IMR-90 (cell line): Measurements from ENCODE around the gene SEC11C. TPM values are rescaled to one million over a fixed set of nuclear protein-coding genes. Genes with fewer than 3 reads are reported as not detected.

Experiments used
- ATAC-seq: fragments of 200-7000 bp; cut with Tn5 transposase; 2 replicates; pipeline ENCODE4 v1.9.1; 2020; ENCODE audit warnings: low read depth, mild to moderate bottlenecking, moderate library complexity
- BruUV-seq: library from RNA; stranded (reverse); fragments of 400-500 nt; replicated peaks from 2 replicates; lab custom pipeline; 2021; lab: Mats Ljungman, UMichigan
- CTCF ChIA-PET: fragments of 300-600 bp; formaldehyde crosslinking; extraction: SDS; loops from one replicate; lab custom pipeline; 2021; ENCODE audit warnings: antibody characterized with exemption; lab: Yijun Ruan, JAX
- POLR2A ChIA-PET: fragments of 300-600 bp; sonication (Branson Sonifier 250); formaldehyde crosslinking; loops from one replicate; lab custom pipeline; 2022; ENCODE audit warnings: antibody characterized with exemption; ENCODE audit not compliant: unreplicated experiment; lab: Charles Lee
- DNase-seq: peaks from one replicate; pipeline ENCODE4 v3.0.0; 2013
- H2AFZ ChIP-seq: replicated peaks from 2 replicates; pipeline ENCODE3; 2013; ENCODE audit warnings: low read length, mild to moderate bottlenecking; ENCODE audit not compliant: poor library complexity
- H2AK5ac ChIP-seq: 2 replicates; pipeline ENCODE4 v1.6.1; 2013; ENCODE audit warnings: low read depth, low read length, inconsistent platforms
- H2AK9ac ChIP-seq: replicated peaks from 2 replicates; pipeline ENCODE3; 2013; ENCODE audit warnings: mild to moderate bottlenecking, low read depth, low read length, moderate library complexity; ENCODE audit not compliant: poor library complexity
- H2BK120ac ChIP-seq: 2 replicates; pipeline ENCODE4 v1.6.1; 2013; ENCODE audit warnings: low read depth, low read length, inconsistent platforms
- H2BK15ac ChIP-seq: 3 replicates; pipeline ENCODE4 v1.6.1; 2013; ENCODE audit warnings: low read depth, low read length, inconsistent platforms
- H2BK20ac ChIP-seq: 2 replicates; pipeline ENCODE4 v1.6.1; 2013; ENCODE audit warnings: low read depth, mild to moderate bottlenecking, inconsistent platforms, low read length, moderate library complexity
- H2BK5ac ChIP-seq: 2 replicates; pipeline ENCODE4 v1.6.1; 2013; ENCODE audit warnings: mild to moderate bottlenecking, low read depth, low read length, inconsistent platforms; ENCODE audit not compliant: poor library complexity, severe bottlenecking
- H3K14ac ChIP-seq: replicated peaks from 2 replicates; pipeline ENCODE4 v1.6.1; 2013; ENCODE audit warnings: low read depth, low read length, inconsistent platforms
- H3K18ac ChIP-seq: 2 replicates; pipeline ENCODE4 v1.6.1; 2013; ENCODE audit warnings: low read depth, low read length, control low read depth
- H3K23ac ChIP-seq: 2 replicates; pipeline ENCODE4 v1.6.1; 2013; ENCODE audit warnings: low read depth, low read length, inconsistent platforms
- H3K27ac ChIP-seq: 2 replicates; pipeline ENCODE4 v1.5.1; 2013; ENCODE audit warnings: mild to moderate bottlenecking, control low read depth, low read length; ENCODE audit not compliant: insufficient read depth
- H3K27me3 ChIP-seq: 2 replicates; pipeline ENCODE4 v1.6.1; 2013; ENCODE audit warnings: low read length; ENCODE audit not compliant: control insufficient read depth, insufficient read depth
- H3K36me3 ChIP-seq: 2 replicates; pipeline ENCODE4 v1.6.1; 2013; ENCODE audit warnings: low read length, mixed read lengths; ENCODE audit not compliant: control insufficient read depth, insufficient read depth
- H3K4ac ChIP-seq: 2 replicates; pipeline ENCODE4 v1.6.1; 2013; ENCODE audit warnings: low read depth, low read length, inconsistent platforms
- H3K4me1 ChIP-seq: 2 replicates; pipeline ENCODE4 v1.6.1; 2013; ENCODE audit warnings: low read length, mixed read lengths; ENCODE audit not compliant: control insufficient read depth, insufficient read depth
- H3K4me2 ChIP-seq: 2 replicates; pipeline ENCODE4 v1.6.1; 2013; ENCODE audit warnings: low read depth, mild to moderate bottlenecking, control low read depth, low read length, moderate library complexity
- H3K4me3 ChIP-seq: 2 replicates; pipeline ENCODE4 v1.5.1; 2013; ENCODE audit warnings: low read depth, mild to moderate bottlenecking, control low read depth, low read length, moderate library complexity; ENCODE audit not compliant: insufficient read depth
- H3K56ac ChIP-seq: 2 replicates; pipeline ENCODE4 v1.6.1; 2013; ENCODE audit warnings: low read length, inconsistent platforms; ENCODE audit not compliant: insufficient read depth; ENCODE audit errors: extremely low read depth
- H3K79me1 ChIP-seq, 2 experiments: 2 replicates each; pipeline ENCODE4 v1.6.1; 2013; ENCODE audit warnings: low read length in 2 of 2, inconsistent platforms in 1 of 2, low read depth in 1 of 2
- H3K9ac ChIP-seq: 2 replicates; pipeline ENCODE4 v1.6.1; 2013; ENCODE audit warnings: low read depth, low read length, control low read depth
- H3K9me1 ChIP-seq: 2 replicates; pipeline ENCODE4 v1.6.1; 2013; ENCODE audit warnings: low read length, inconsistent platforms; ENCODE audit not compliant: insufficient read depth
- H3K9me3 ChIP-seq: 2 replicates; pipeline ENCODE4 v1.6.1; 2013; ENCODE audit warnings: low read length; ENCODE audit not compliant: control insufficient read depth, insufficient read depth
- H4K20me1 ChIP-seq: 2 replicates; pipeline ENCODE4 v1.6.1; 2013; ENCODE audit warnings: low read length, inconsistent platforms; ENCODE audit not compliant: insufficient read depth
- H4K5ac ChIP-seq: 2 replicates; pipeline ENCODE4 v1.6.1; 2013; ENCODE audit warnings: mild to moderate bottlenecking, low read depth, low read length, control low read depth
- H4K8ac ChIP-seq, 2 experiments: 2 replicates each; pipeline ENCODE4 v1.6.1; 2013; ENCODE audit warnings: low read depth in 2 of 2, low read length in 2 of 2, control low read depth in 1 of 2, inconsistent platforms in 1 of 2
- H4K91ac ChIP-seq: 2 replicates; pipeline ENCODE4 v1.6.1; 2013; ENCODE audit warnings: low read depth, low read length, inconsistent platforms; ENCODE audit not compliant: insufficient read depth
- BHLHE40 ChIP-seq: fragments of 150-350 bp; IDR thresholded peaks from 2 replicates; pipeline ENCODE4 v1.6.1; 2016; ENCODE audit warnings: mild to moderate bottlenecking, low read depth, low read length
- CEBPB ChIP-seq: IDR thresholded peaks from 2 replicates; pipeline ENCODE4 v1.6.1; 2012; ENCODE audit warnings: low read depth, low read length, improper control_type of control experiment
- MAFK ChIP-seq: IDR thresholded peaks from 2 replicates; pipeline ENCODE4 v1.6.1; 2012; ENCODE audit warnings: low read depth, low read length, improper control_type of control experiment
- MAZ ChIP-seq: IDR thresholded peaks from 2 replicates; pipeline ENCODE4 v1.6.1; 2012; ENCODE audit warnings: low read depth, mild to moderate bottlenecking, low read length, improper control_type of control experiment, moderate library complexity, borderline replicate concordance
- WGBS, 2 experiments: methylation state at CpG; one replicate each; pipeline versions ENCODE4 v1.1.5 to v1.1.7; 2013; ENCODE audit warnings: missing lambda C conversion rate in 2 of 2; ENCODE audit not compliant: insufficient read length in 1 of 2; ENCODE audit errors: extremely low coverage in 2 of 2; 5-methylcytosine and 5-hydroxymethylcytosine counted together
- dilution Hi-C: fragments of 300-500 bp; cut with HindIII; formaldehyde crosslinking; loops from one replicate; pipeline ENCODE4 v1.14.3; 2018; ENCODE audit warnings: low sequenced_read_pairs; ENCODE audit not compliant: unreplicated experiment
- in situ Hi-C: fragments of 300-500 bp; cut with MboI; formaldehyde crosslinking; loops from 3 replicates; pipeline ENCODE4 v1.14.3; 2019; ENCODE audit warnings: low sequenced_read_pairs, inconsistent platforms, mixed read lengths
- intact Hi-C: fragments of 100-400 bp; cut with micrococcal nuclease; formaldehyde crosslinking; loops from 2 replicates; pipeline ENCODE4 v1.10.0; 2022
- polyA plus RNA-seq, 3 experiments: library from polyadenylated mRNA; depleted of rRNA; stranded (reverse); fragments of >200 nt; gene quantifications; 2 replicates each; pipeline ENCODE4 v1.2.3, GENCODE V29; 2012; ENCODE audit warnings: low replicate concordance in 1 of 3
- total RNA-seq: library from RNA; depleted of rRNA; stranded (reverse); fragments of >200 nt; gene quantifications from 2 replicates; pipeline ENCODE4 v1.2.3, GENCODE V29; 2012
- TF ChIP-seq, protein P1 (sequence below): fragments of 150-350 bp; IDR thresholded peaks from 2 replicates; pipeline ENCODE4 v1.6.1; 2016; ENCODE audit warnings: low read depth, mild to moderate bottlenecking, low read length, moderate library complexity, borderline replicate concordance

Gene SEC11C
- total and polyA plus RNA-seq, 2 of the 4 experiments (the other 2 are of a cell fraction), result 10.6 to 11.9 TPM

GRCh38 chr18:59156316-59156715, 16.6 kb downstream of the SEC11C start:
- Histone ChIP-seq H2BK120ac (no peak overlapping the region), H3K27ac (no peak overlapping the region), H3K79me1 (no peaks in the 10 kb centered on the region), H3K9me1 (no peaks in the 10 kb centered on the region), H2BK5ac (no peak overlapping the region), H4K91ac (no peak overlapping the region), H4K5ac (no peak overlapping the region), H2AK5ac (no peak overlapping the region), H2BK15ac (no peak overlapping the region), H3K4me2 (no peak overlapping the region), H4K8ac (no peak overlapping the region), H3K18ac (no peak overlapping the region), H3K36me3 (no peaks in the 10 kb centered on the region; the same call in 1 of the 2 replicates), H3K4me3 (no peak overlapping the region), H2AK9ac (no peak overlapping the region), H3K23ac (no peak overlapping the region), H3K56ac (no peak overlapping the region), H2AFZ (no peak overlapping the region), H3K9me3 (no peaks in the 10 kb centered on the region), H3K27me3 (no peaks in the 10 kb centered on the region), H2BK20ac (no peak overlapping the region), H3K4me1 (peaks cover 3% of the 10 kb centered on the region; the same call in 1 of the 2 replicates), H3K14ac (no peak overlapping the region), H3K9ac (no peak overlapping the region), H3K4ac (no peak overlapping the region), H4K20me1 (no peaks in the 10 kb centered on the region)
- dilution Hi-C loops, result no loop called here
- ChIA-PET CTCF (no interaction called here), POLR2A (no interaction called here)
- intact Hi-C loops, result no loop called here
- no CpG with 5 or more reads among the region's 3 CpGs for WGBS, 2 experiments
- DNase-seq (no peak), ATAC-seq (no peak)
- in situ Hi-C loops, result no loop called here
- no peak for TF ChIP-seq MAZ
- no peak for TF ChIP-seq MAFK
- TF ChIP-seq BHLHE40, result no peak
- TF ChIP-seq, protein P1, sequence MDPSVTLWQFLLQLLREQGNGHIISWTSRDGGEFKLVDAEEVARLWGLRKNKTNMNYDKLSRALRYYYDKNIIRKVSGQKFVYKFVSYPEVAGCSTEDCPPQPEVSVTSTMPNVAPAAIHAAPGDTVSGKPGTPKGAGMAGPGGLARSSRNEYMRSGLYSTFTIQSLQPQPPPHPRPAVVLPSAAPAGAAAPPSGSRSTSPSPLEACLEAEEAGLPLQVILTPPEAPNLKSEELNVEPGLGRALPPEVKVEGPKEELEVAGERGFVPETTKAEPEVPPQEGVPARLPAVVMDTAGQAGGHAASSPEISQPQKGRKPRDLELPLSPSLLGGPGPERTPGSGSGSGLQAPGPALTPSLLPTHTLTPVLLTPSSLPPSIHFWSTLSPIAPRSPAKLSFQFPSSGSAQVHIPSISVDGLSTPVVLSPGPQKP, result no peak
- no peak for TF ChIP-seq CEBPB
- no TSS peak for BruUV-seq
